ENCODE measurements around the gene PIP5K1B. TPM values are rescaled to one million over a fixed set of nuclear protein-coding genes. Genes with fewer than 3 reads are reported as not detected.

PIP5K1B gene
- total RNA-seq, 1 donor from 2014 or later = not detected

DNA sequence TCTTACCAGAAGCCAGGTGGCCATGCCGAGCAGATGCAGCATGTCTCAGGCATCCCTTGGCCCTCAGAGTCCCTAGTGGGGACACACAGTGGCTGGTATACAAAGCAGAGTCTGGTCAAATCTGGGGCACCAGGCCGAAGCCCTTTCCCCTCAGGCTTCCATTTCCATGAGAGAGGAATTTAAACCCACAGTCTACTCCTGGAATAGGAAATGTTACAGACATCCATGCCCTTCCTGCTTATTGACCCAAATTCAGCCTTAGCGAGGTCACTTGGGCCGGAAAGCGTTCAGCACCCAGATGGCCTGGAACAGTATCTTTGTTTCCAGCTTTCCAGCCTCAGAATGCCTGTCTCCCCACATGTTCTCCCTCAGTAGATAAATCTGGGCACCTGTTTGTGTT lies 131.7 kb downstream of the PIP5K1B start:
- DNase-seq (ENCODE audit: low read depth) = no peak
- TF ChIP-seq CTCF (conservative IDR thresholded peaks at IDR 0.05; ENCODE audit: low read depth, low read length) = no peak
- no peak overlapping the region for H3K4me3 ChIP-seq (ENCODE audit: low read depth, low read length)

DNA sequence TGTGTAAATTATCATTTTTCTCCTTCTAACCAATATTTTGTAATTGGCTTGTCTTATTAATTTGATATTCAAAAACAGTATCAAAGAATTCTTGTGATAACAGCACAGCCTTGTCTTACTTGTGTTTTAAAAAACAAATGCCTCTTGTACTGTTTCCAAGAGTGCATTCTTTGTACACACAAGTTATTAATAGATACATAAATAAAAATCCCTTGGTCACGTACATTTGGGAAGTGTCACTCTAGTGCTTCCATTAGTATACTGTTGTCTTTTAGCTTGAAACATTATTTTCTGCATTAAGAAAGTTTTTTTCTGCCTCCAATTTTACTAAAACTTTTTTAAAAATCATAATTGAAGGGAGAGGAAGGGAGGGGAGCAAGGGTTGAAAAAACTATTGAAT lies 133.2 kb downstream of the PIP5K1B start:
- no peak for DNase-seq (ENCODE audit: low read depth)
- H3K4me3 ChIP-seq (ENCODE audit: low read depth, low read length) = no peak overlapping the region
- TF ChIP-seq CTCF (conservative IDR thresholded peaks at IDR 0.05; ENCODE audit: low read depth, low read length) = no peak

DNA sequence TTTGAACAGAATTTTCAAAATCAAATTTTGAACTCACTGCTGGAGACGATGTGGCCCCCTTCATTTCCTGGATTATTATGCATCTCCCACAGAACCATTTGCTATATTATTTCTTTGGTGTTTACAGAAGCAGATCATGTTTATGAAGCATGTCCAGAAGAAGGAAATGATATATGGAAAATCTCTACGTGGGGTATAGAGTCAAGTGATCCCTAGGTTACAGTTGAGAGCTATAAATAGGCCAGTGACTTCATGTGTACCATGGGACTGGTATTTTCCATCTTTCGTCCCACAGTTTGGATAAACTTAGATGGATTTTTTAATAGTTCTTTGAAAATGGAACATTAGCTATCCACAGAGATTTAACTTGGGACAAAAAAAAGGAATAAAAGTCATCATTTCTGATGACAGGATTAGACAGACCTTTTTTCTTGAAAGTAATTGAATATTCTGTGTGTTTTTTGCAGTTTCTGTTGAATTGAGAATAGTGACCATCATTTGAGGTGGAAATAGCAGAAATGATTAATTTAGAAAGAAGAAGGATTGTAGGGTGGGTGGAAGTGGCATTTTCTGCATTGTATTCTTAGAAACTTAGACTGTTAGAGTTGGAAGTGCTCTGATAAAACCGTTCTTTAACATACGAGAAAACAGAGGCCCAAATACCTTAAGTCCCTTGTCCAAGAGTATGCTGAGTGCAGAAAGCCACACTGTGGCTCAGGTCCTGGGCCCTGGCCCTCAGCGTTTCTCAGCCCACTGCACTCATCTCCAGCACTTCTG lies 136.4 kb downstream of the PIP5K1B start:
- no peak overlapping the region for H3K4me3 ChIP-seq (ENCODE audit: low read depth, low read length)
- DNase-seq (ENCODE audit: low read depth) = no peak
- TF ChIP-seq CTCF (conservative IDR thresholded peaks at IDR 0.05; ENCODE audit: low read depth, low read length) = no peak

DNA sequence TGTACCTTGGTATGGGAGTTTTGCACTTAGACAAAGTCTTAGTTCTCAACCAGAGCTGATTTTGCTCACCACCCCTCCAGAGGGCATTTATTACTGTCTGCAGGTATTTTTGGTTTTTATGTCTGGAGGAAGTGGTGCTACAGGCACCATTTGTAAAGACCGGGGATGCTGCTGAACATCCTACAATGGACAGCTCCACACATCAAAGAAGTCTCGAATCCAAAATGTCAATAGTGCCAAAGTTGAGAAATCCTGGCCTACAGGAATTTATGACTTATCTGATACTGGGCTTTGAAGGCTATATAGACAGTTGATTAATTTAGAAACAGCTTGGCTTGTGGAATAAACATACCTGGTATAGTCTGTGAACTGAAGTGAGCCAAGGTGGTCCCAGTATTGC lies 137.5 kb downstream of the PIP5K1B start:
- DNase-seq (ENCODE audit: low read depth) = no peak
- no peak overlapping the region for H3K4me3 ChIP-seq (ENCODE audit: low read depth, low read length)
- no peak for TF ChIP-seq CTCF (conservative IDR thresholded peaks at IDR 0.05; ENCODE audit: low read depth, low read length)

DNA sequence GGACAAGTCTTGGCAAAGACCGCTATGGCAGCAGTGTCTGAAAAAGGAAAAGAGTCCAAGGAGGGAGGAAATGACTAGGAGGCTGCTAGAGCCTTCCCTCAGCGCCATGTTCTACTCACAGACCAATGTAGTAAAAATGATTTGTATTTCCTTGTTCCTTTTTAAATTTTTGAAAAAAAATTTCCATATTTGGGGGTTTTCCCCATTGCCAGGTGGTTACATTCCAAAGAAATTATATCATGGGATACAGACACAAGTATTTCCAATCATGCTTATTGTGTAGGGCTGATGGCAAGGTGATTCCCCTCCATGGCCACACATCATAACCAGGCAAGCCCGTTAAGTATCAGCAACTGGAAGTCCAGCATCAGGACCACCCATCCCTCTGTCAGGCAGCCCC lies 138.2 kb downstream of the PIP5K1B start:
- TF ChIP-seq CTCF (conservative IDR thresholded peaks at IDR 0.05; ENCODE audit: low read depth, low read length) = no peak
- no peak for DNase-seq (ENCODE audit: low read depth)

GRCh38 chr9:68844157-68844556 lies 139.1 kb downstream of the PIP5K1B start:
- DNase-seq (ENCODE audit: low read depth) = no peak
- H3K4me3 ChIP-seq (ENCODE audit: low read depth, low read length) = no peak overlapping the region
- no peak for TF ChIP-seq CTCF (conservative IDR thresholded peaks at IDR 0.05; ENCODE audit: low read depth, low read length)

More for the DNA sequence above, 138.2 kb downstream of the PIP5K1B start:
- H3K4me3 ChIP-seq (ENCODE audit: low read depth, low read length) = no peak overlapping the region

Data from epithelial cell of proximal tubule (primary cell).